ENCODE data around the gene HSD17B1.
"Not testable (repeated sequence)": the region's sequence is repeated elsewhere in the genome, so short reads cannot be mapped to it uniquely, and the experiment has no call there.

HSD17B1 gene

DNA sequence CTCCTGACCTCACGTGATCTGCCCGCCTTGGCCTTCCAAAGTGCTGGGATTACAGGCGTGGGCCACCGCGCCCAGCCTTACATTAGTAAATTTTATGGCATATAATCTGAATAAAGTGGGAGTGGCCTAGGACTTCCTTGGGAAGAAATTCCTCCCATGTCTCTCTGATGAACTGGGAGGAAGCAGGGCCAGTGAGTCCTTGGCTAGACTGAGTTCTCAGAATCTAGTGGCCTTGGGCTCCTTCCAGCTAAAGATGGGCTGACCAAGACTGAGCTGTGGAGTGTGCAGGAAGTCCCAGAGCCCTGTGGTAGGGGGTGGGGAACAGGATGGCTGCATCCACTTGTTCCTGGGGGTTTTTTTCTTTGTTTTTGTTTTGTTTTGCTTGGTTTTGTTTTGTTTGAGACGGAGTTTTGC lies 26.7 kb upstream of the HSD17B1 start:
- no peak for DNase-seq

- DNase-seq = no peak
Measured at GRCh38 chr17:42527932-42528331, 24.8 kb upstream of the HSD17B1 start.

- no peak for DNase-seq
Measured at GRCh38 chr17:42529061-42529460, 23.7 kb upstream of the HSD17B1 start.

DNA sequence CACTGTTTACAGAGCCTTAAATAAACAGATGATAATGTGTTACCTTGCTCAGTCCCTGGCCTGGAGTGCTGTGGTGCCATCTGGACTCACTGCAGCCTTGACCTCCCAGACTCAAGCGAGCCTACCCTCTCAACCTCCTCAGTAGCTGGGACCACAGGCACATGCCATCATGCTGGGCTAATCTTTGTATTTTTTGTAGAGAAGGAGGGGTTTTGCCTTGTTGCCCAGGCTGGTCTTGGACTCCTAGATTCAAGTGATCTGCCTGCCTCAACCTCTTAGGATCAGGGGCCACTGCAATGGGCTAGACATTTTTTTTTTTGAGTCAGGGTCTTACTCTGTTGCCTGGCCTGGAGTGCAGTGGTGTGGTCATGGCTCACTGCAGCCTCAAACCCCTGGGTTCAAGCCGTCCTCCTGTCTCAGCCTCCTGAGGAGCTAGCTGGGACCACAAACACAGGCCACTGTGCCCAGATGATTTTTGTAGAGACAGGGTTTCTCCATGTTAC lies 21.7 kb upstream of the HSD17B1 start:
- DNase-seq = no peak

DNA sequence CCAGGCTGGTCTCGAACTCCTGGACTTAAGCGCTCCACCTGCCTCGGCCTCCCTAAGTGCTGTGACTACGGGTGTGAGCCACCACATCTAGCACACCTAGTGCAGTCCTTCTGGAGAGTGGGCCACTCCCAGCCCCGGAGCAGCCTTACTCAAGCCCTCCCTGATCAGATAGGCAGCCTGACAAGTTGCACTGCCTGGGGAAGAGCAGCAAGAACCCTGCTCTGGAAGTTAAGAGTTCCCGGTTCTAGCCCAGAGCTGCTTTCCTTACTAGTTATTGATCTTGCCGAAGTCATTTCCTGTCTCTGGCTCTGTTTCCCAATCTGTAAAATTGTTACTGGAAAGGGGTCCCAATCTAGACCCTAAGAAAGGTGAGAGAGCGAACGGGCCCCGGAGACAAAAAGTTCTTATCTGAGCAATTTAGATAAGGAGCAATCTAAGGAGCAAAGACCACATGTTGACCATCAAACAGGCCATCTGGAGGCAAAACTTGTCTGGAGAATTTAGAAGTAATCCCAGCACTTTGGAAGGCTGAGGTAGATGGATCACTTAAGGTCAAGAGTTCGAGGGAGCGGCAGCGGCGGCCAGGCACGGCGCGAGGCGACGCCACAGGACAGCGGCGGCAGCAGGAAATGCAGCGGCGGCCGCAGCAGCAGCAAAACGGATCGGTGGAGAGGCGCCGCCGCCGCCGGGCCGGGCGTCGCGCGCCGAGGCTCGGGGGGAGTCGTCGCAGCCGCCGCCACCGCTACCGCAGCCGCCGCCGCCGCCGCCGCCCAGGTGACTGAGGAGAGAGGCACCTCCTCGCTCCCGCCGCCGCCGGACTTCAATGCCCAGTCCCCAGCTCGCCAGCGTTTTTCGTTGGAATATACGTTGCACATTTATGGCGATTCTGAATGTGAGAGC lies 21.0 kb upstream of the HSD17B1 start:
- peak; percentile 39 for DNase-seq

- DNase-seq = no peak
Measured at GRCh38 chr17:42535155-42536047, 17.3 kb upstream of the HSD17B1 start.

GRCh38 chr17:42536048-42536371 lies 16.7 kb upstream of the HSD17B1 start, which contains the start of gene NAGLU:
Gene NAGLU, plus strand, starts transcription at chr17:42536241. Its CDS starts 32 bp downstream, at chr17:42536273.
- peak; percentile 84 for DNase-seq

- DNase-seq = peak; percentile 80
Measured at GRCh38 chr17:42536372-42537155, 16.2 kb upstream of the HSD17B1 start.

DNA sequence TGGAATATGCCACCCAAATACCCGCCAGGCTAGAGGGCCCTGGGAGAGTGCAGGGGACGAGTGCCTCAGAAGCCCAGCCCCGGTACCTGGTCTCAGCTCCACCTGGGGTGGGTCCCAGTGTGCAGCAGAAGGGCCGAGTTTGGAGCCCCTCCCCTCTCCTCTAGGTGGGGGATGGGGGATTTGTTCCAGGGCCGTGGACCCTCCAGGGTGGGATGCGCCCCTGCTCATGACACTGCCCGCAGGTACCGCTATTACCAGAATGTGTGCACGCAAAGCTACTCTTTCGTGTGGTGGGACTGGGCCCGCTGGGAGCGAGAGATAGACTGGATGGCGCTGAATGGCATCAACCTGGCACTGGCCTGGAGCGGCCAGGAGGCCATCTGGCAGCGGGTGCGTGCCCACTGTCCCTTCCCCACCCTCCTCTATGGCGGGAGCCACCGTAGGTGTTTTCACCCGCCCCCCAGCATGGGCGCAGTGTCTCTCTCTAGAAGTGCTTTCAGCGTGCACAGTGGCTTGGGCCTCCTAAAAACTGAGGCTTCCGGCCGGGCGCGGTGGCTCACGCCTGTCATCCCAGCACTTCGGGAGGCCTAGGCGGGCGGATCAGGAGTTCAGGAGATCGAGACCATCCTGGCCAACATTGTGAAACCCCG lies 15.4 kb upstream of the HSD17B1 start:
- DNase-seq = no peak

GRCh38 chr17:42537826-42538451 lies 14.8 kb upstream of the HSD17B1 start:
- DNase-seq = no peak

GRCh38 chr17:42538482-42538881 lies 14.2 kb upstream of the HSD17B1 start:
- DNase-seq = no peak

DNA sequence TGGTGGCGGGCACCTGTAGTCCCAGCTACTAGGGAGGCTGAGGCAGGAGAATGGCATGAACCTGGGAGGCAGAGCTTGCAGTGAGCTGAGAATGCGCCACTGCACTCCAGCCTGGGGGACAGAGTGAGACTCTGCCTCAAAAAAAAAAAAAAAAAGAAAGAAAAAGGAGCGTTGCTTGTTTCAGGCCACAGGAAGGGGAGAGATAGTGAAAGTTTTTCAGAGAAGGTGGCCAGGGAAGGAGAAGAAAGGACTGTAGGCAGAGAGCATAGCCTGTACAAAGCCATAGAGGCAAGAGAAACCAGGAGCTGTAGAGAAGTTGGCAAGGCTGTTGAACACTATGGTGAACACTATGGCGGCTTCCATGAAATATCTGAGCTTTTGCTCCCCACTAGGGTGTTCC lies 12.2 kb upstream of the HSD17B1 start:
- not testable (repeated sequence) for DNase-seq

GRCh38 chr17:42541041-42541833 lies 11.5 kb upstream of the HSD17B1 start:
- no peak for DNase-seq

- no peak for DNase-seq
Measured at GRCh38 chr17:42543190-42544079, 9.3 kb upstream of the HSD17B1 start.

- no peak for DNase-seq
Measured at GRCh38 chr17:42544874-42545283, 7.8 kb upstream of the HSD17B1 start.

DNA sequence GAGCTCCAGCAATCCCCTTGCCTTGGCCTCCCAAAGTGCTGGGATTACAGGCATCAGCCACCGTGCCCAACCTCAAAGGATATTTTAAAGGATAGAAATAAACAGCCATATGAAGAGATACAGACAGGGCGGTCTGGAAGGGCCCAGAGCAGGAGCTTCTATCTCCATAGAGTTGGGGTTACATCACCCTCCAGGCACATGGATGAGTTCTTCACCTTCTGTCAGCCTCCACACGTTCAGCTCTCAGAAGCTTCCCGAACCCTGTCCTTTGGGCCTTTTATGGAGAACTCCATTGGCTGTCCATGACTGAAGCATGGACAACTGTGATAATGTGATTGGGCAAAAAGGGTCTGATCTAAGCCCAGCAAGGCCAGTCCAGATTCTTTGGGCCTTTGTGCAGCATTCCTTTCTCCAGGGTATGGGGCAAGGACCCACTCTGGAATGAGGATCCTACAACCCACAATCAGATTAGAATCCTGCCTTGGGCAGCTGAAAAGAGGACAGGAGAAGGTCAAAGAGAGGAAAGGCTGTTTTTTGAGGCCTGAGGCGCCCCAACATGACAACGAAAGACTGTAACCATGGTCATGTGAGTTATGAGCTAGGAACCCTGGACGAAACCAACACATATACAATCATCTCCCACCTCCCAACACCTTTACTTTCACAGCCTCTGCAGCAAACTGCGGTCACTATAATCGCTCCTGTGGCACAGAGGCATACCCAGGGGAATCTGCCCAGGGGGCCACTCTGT lies 6.8 kb upstream of the HSD17B1 start:
- not testable (repeated sequence) for DNase-seq

- DNase-seq = no peak
Measured at GRCh38 chr17:42547001-42547461, 5.7 kb upstream of the HSD17B1 start.

- DNase-seq = no peak
Measured at GRCh38 chr17:42547698-42548069, 5.0 kb upstream of the HSD17B1 start.

Data from NCI-H1105 treated with DMSO at 0.1 percent for 48 hours (cell line).